HCT116 (cell line): ENCODE measurements around the gene ATP5F1D.

Experiments used
- EZH2phosphoT487 ChIP-seq: fragments of 200-600 bp; IDR thresholded peaks from 2 replicates; pipeline ENCODE4 v1.6.1; 2018; ENCODE audit warnings: antibody characterized with exemption, borderline replicate concordance
- MAX ChIP-seq: IDR thresholded peaks from 2 replicates; pipeline ENCODE4 v1.6.1; 2012
- POLR2A ChIP-seq: IDR thresholded peaks from 2 replicates; pipeline ENCODE4 v1.7.0; 2011; ENCODE audit warnings: borderline replicate concordance; ENCODE audit not compliant: insufficient read depth, insufficient read length; ENCODE audit errors: extremely low read depth
- YY1 ChIP-seq: IDR thresholded peaks from 2 replicates; pipeline ENCODE4 v1.6.1; 2011; ENCODE audit warnings: low read length, low read depth, moderate library complexity, mild to moderate bottlenecking; ENCODE audit not compliant: insufficient replicate concordance; ENCODE audit errors: extremely low read depth
- ZFX ChIP-seq: fragments of 450-650 bp; IDR thresholded peaks from 2 replicates; pipeline ENCODE4 v1.6.1; 2017
- TF ChIP-seq, protein P1 (sequence below), 3 experiments: fragments of 200-600 bp in 1 of 3; sonication (generic) in 1 of 3; IDR thresholded peaks in 2 of 3; conservative IDR thresholded peaks in 1 of 3; 2 replicates each; pipeline ENCODE4 v1.5.1; 2012 to 2017; ENCODE audit warnings: low read depth in 2 of 3, low read length in 2 of 3, antibody characterized with exemption in 1 of 3, borderline replicate concordance in 1 of 3, control low read depth in 1 of 3, mild to moderate bottlenecking in 1 of 3, mixed read lengths in 1 of 3, mixed run types in 1 of 3, moderate library complexity in 1 of 3; ENCODE audit not compliant: insufficient read depth in 1 of 3

DNA sequence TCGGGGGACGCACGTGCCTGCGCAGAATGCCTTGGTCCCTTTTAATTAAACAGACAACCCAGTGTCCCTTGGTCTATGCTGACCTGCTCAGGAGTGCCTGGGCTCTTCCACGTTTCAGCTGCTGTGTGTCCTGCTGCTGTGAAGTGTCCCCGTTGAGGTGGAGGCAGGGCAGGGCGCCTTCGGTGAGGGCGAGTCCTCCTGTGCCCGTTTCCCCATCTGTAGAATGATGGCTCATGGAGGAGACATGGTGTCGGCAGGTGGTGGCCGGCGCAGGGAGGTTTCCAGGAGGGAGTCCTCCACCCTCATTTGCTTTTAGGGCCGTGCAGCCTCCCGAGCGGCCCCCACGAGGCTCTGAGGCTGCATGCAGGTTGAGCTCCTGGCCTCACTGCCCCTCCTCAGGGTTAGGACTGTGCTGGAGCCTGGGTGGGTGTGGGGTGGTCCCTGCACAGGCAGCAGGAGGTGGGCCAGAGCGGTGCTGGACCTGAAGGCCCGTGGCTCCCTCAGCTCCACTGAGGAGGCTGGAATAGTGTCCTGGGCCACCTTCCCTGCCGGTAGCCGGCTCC, 27.2 kb upstream of the ATP5F1D start:
- TF ChIP-seq, protein P1, sequence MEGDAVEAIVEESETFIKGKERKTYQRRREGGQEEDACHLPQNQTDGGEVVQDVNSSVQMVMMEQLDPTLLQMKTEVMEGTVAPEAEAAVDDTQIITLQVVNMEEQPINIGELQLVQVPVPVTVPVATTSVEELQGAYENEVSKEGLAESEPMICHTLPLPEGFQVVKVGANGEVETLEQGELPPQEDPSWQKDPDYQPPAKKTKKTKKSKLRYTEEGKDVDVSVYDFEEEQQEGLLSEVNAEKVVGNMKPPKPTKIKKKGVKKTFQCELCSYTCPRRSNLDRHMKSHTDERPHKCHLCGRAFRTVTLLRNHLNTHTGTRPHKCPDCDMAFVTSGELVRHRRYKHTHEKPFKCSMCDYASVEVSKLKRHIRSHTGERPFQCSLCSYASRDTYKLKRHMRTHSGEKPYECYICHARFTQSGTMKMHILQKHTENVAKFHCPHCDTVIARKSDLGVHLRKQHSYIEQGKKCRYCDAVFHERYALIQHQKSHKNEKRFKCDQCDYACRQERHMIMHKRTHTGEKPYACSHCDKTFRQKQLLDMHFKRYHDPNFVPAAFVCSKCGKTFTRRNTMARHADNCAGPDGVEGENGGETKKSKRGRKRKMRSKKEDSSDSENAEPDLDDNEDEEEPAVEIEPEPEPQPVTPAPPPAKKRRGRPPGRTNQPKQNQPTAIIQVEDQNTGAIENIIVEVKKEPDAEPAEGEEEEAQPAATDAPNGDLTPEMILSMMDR (IDR thresholded peaks at IDR 0.05 in 2 of 3, conservative IDR thresholded peaks at IDR 0.05 in 1 of 3; ENCODE audit: borderline replicate concordance in 1 of 3, insufficient read depth in 1 of 3, low read depth in 2 of 3, low read length in 2 of 3) = no peak
- no peak for TF ChIP-seq POLR2A
- TF ChIP-seq ZFX = no peak
- TF ChIP-seq EZH2phosphoT487 = no peak
- no peak for TF ChIP-seq YY1
- TF ChIP-seq MAX = no peak
